Spleen (tissue), 11 donors: ENCODE data around the gene A4GNT. TPM values are rescaled to one million over a fixed set of nuclear protein-coding genes. Genes with fewer than 3 reads are reported as not detected.

Experiments used
- DNase-seq: peaks from one replicate; pipeline ENCODE4 v3.0.0-alpha.2; 2020
- H3K27ac ChIP-seq, 8 donors: fragments of 200-600 bp; sonication (generic) in 7 of 8; 1 replicate in 4 of 8; 2 replicates in 4 of 8; pipeline versions ENCODE4 v1.5.0 to v1.8.0; 2016 to 2021; ENCODE audit warnings: inconsistent platforms in 4 of 8, mild to moderate bottlenecking in 4 of 8, moderate library complexity in 1 of 8
- H3K27me3 ChIP-seq, 7 donors: fragments of 200-600 bp; sonication (generic) in 6 of 7; replicated peaks in 1 of 7; 1 replicate in 4 of 7; 2 replicates in 3 of 7; pipeline versions ENCODE4 v1.5.0 to v1.8.0; 2016 to 2021; ENCODE audit warnings: inconsistent platforms in 3 of 7, mild to moderate bottlenecking in 1 of 7
- H3K36me3 ChIP-seq, 6 donors: fragments of 200-600 bp; sonication (generic) in 5 of 6; 1 replicate in 4 of 6; 2 replicates in 2 of 6; pipeline versions ENCODE4 v1.5.0 to v1.8.0; 2016 to 2021; ENCODE audit warnings: inconsistent platforms in 2 of 6
- H3K4me1 ChIP-seq, 6 donors: fragments of 200-600 bp; sonication (generic) in 5 of 6; 1 replicate in 3 of 6; 2 replicates in 3 of 6; pipeline versions ENCODE4 v1.5.0 to v1.8.0; 2016 to 2021; ENCODE audit warnings: inconsistent platforms in 3 of 6
- H3K4me3 ChIP-seq, 8 donors: fragments of 200-600 bp; sonication (generic) in 7 of 8; 1 replicate in 4 of 8; 2 replicates in 4 of 8; pipeline versions ENCODE4 v1.5.0 to v1.8.0; 2016 to 2021; ENCODE audit warnings: inconsistent platforms in 4 of 8, mild to moderate bottlenecking in 4 of 8, moderate library complexity in 2 of 8
- H3K9me3 ChIP-seq, 8 donors: fragments of 200-600 bp; sonication (generic) in 7 of 8; 1 replicate in 4 of 8; 2 replicates in 4 of 8; pipeline versions ENCODE4 v1.5.0 to v1.8.0; 2016 to 2021; ENCODE audit warnings: inconsistent platforms in 4 of 8
- POLR2A ChIP-seq, 3 donors: fragments of 450-650 bp; IDR thresholded peaks; one replicate each; pipeline ENCODE4 v1.5.1; 2017; ENCODE audit warnings: antibody characterized with exemption in 3 of 3, mild to moderate bottlenecking in 1 of 3
- POLR2AphosphoS5 ChIP-seq, 3 donors: sonication (generic); formaldehyde crosslinking; IDR thresholded peaks; one replicate each; pipeline ENCODE4 v1.5.1; 2017; ENCODE audit warnings: antibody characterized with exemption in 3 of 3
- WGBS, 5 donors: extraction: QIAGEN DNeasy Blood & Tissue Kit in 3 of 5; methylation state at CpG; one replicate each; pipeline versions ENCODE4 v1.1.5 to v1.1.7; 2013 to 2018; 5-methylcytosine and 5-hydroxymethylcytosine counted together
- intact Hi-C: fragments of 100-400 bp; cut with DNase I; formaldehyde crosslinking; loops from one replicate; pipeline ENCODE4 v1.15.0; 2023; ENCODE audit warnings: low total_unique reads
- polyA plus RNA-seq, 3 donors: library from polyadenylated mRNA; stranded (reverse); fragments of 200-250 nt; gene quantifications; one replicate each; pipeline ENCODE4 v1.2.1, GENCODE V29; 2013
- total RNA-seq, 7 donors: library from RNA; depleted of rRNA in 3 of 7; stranded (reverse); fragments of >200 nt in 3 of 7; fragmentation: NEBNext Ultra II Directional in 4 of 7; extraction: Animal tissue kit (Norgen Biotek cat#: 25700) in 4 of 7; gene quantifications; one replicate each; pipeline versions ENCODE4 v1.1.0 to v1.2.1, GENCODE V29; 2016 to 2021
- TF ChIP-seq, protein P1 (sequence below), 11 experiments: fragments of 200-600 bp in 7 of 11; fragments of 450-650 bp in 4 of 11; sonication (generic) in 4 of 11; IDR thresholded peaks in 8 of 11; conservative IDR thresholded peaks in 3 of 11; 1 replicate in 7 of 11; 2 replicates in 4 of 11; pipeline versions ENCODE4 v1.4.0 to v1.8.0; 2016 to 2021; ENCODE audit warnings: antibody characterized with exemption in 11 of 11, inconsistent platforms in 4 of 11, mild to moderate bottlenecking in 1 of 11
- donor health status: healthy with polysubstance abuse.
- donor health status: DM: no; HTN: no; CAD: no; lungs with moderate emphysema.
- donor health status: DM: no; HTN: no; CAD: no.
- donor health status: Bipolar disorder and iron deficiency.
- donor health status: healthy.
- donor health status: DM: no; HTN: no; CAD: no.
- donor health status: DM: yes; HTN: yes; CAD: no.

The A4GNT gene
- total and polyA plus RNA-seq, 10 donors: not detected

- H3K4me3 ChIP-seq: no peak overlapping the region
- no peaks in the 10 kb centered on the region for H3K9me3 ChIP-seq
- intact Hi-C loops: no loop called here
- no peaks in the 10 kb centered on the region for H3K27me3 ChIP-seq
- DNase-seq: no peak
- peaks cover 0 to 23% (median 7%) of the 10 kb centered on the region in 6 donors for H3K4me1 ChIP-seq
- peak overlapping the region in 1 of 8 donors; percentile 55 for H3K27ac ChIP-seq
- peaks cover 0 to 36% (median 4%) of the 10 kb centered on the region in 6 donors for H3K36me3 ChIP-seq
- no peak for TF ChIP-seq POLR2AphosphoS5 (IDR thresholded peaks at IDR 0.05)
- TF ChIP-seq POLR2A (IDR thresholded peaks at IDR 0.05): no peak
- TF ChIP-seq, protein P1, sequence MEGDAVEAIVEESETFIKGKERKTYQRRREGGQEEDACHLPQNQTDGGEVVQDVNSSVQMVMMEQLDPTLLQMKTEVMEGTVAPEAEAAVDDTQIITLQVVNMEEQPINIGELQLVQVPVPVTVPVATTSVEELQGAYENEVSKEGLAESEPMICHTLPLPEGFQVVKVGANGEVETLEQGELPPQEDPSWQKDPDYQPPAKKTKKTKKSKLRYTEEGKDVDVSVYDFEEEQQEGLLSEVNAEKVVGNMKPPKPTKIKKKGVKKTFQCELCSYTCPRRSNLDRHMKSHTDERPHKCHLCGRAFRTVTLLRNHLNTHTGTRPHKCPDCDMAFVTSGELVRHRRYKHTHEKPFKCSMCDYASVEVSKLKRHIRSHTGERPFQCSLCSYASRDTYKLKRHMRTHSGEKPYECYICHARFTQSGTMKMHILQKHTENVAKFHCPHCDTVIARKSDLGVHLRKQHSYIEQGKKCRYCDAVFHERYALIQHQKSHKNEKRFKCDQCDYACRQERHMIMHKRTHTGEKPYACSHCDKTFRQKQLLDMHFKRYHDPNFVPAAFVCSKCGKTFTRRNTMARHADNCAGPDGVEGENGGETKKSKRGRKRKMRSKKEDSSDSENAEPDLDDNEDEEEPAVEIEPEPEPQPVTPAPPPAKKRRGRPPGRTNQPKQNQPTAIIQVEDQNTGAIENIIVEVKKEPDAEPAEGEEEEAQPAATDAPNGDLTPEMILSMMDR (IDR thresholded peaks at IDR 0.05 in 8 of 11, conservative IDR thresholded peaks at IDR 0.05 in 3 of 11): no peak
These were observed 48.0 kb downstream of the A4GNT start for GRCh38 chr3:138084196-138084595.

GRCh38 chr3:138082992-138083386, 49.2 kb downstream of the A4GNT start:
- Histone ChIP-seq H3K27me3 (no peaks in the 10 kb centered on the region), H3K4me3 (peak overlapping the region in 1 of 8 donors; percentile 46), H3K36me3 (peaks cover 0 to 40% (median 4%) of the 10 kb centered on the region in 6 donors), H3K9me3 (no peaks in the 10 kb centered on the region), H3K4me1 (peaks cover 0 to 23% (median 7%) of the 10 kb centered on the region in 6 donors), H3K27ac (peak overlapping the region in 3 of 8 donors; percentile 4 to 55 (median 47))
- no peak for DNase-seq
- TF ChIP-seq, protein P1 (IDR thresholded peaks at IDR 0.05 in 8 of 11, conservative IDR thresholded peaks at IDR 0.05 in 3 of 11): no peak
- TF ChIP-seq POLR2AphosphoS5 (IDR thresholded peaks at IDR 0.05) (no peak), POLR2A (IDR thresholded peaks at IDR 0.05) (no peak)
- intact Hi-C loops: no loop called here

DNA sequence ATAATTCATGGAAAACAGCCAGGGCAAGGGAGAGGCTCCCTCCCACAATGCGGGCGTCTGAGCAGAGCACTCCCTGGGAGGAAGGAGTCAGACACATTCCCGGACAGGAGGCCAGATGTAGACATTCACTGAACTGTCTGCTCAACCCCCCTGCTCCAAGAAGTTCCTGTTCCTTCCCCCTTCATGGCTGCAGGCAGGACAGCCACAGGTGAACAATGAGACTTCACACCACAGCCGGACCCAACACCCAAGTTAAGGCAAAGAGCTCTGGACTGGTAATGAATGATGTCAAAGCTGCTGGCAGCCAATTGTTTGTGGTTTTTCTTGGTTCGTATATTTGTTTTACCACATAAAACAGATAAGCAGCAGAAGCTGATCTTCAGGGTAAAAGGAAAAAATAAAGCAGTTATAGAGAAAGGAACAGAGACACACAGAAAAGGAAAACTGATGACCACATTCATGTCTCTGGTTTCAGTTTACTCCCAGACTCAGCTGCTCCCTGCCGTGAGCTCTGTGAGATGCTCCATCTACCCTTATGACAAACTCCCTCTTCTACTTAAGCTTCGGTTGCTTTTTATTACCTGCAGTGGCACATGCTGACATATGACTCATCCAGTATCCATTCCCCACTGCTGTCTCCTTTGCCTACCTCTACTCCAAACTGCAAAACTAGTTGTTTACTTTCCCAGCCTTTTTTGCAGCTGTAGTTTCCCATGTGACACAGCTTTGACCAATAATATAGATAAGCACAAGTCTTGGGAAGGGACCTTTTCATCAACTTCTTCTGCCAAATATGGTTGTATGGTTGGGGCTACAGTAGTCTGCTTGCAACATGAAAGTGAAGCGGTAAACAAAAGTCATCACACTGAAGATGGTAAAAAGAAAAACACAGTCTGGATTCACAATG, 49.9 kb downstream of the A4GNT start:
- H3K27me3 ChIP-seq: no peaks in the 10 kb centered on the region
- peak overlapping the region in 2 of 8 donors; percentile 4 to 46 for H3K4me3 ChIP-seq
- no peak for DNase-seq
- peaks cover 0 to 40% (median 2%) of the 10 kb centered on the region in 6 donors for H3K36me3 ChIP-seq
- peaks cover 0 to 23% (median 7%) of the 10 kb centered on the region in 6 donors for H3K4me1 ChIP-seq
- WGBS, 5 donors: 51 to 64% (median 57%) methylated on average over 8 of the region's 8 CpGs
- TF ChIP-seq POLR2A (IDR thresholded peaks at IDR 0.05): no peak
- TF ChIP-seq POLR2AphosphoS5 (IDR thresholded peaks at IDR 0.05): no peak
- TF ChIP-seq, protein P1 (IDR thresholded peaks at IDR 0.05 in 8 of 11, conservative IDR thresholded peaks at IDR 0.05 in 3 of 11): no peak
- H3K27ac ChIP-seq: peak overlapping the region in 6 of 8 donors; percentile 1 to 55 (median 6)
- intact Hi-C loops: no loop called here
- no peaks in the 10 kb centered on the region for H3K9me3 ChIP-seq
